CD4-positive, alpha-beta T cell treated with Interleukin-6 at 100 ng/mL for 8 hours (primary cell): ENCODE data around the gene DPH6.
"Not testable (repeated sequence)": the region's sequence is repeated elsewhere in the genome, so short reads cannot be mapped to it uniquely, and the experiment has no call there.

Experiments
- DNase-seq: peaks from one replicate; pipeline ENCODE4 v3.0.0-alpha.2; 2020; ENCODE audit warnings: mixed read lengths, low spot score

DPH6 gene, protein sequence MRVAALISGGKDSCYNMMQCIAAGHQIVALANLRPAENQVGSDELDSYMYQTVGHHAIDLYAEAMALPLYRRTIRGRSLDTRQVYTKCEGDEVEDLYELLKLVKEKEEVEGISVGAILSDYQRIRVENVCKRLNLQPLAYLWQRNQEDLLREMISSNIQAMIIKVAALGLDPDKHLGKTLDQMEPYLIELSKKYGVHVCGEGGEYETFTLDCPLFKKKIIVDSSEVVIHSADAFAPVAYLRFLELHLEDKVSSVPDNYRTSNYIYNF

DNA sequence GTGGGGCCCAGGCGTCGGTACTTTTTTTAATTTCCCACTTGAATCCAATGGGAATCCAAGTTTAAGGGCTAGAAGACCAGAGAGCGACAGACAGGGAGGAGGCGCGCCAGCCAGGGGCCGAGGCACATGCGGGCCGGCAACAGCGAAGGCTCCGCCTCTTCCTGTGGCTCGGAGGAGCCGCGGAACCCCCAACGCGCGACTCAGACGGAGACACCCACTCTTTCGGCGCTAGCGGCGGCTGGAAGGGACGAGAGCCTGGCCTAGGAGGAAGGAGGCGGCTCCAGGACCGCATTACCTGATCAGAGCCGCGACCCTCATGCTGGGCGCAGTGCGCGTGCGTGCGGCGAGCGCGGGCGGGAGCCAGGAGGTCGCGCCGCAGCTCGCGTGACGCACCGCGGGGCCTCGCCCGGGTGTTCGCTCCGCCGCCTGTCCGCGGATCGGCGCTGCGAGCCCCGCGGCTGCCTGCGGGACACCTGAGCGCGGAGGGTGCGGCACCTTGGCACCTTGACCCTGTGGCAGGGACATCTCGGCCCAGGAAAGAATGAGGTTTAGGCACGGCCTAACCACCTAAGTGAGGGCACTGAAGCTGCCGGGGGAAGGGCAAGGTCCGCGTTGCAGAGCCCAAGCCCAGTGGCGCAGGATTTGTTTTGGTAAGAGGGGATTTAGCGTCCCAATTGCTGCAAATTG lies at the start of gene DPH6:
TSS of gene DPH6 (minus strand) at position 342 of the 687 bp plus-strand sequence. CDS start at position 318, 24 bp downstream.
- DNase-seq: peak; percentile 73

DNA sequence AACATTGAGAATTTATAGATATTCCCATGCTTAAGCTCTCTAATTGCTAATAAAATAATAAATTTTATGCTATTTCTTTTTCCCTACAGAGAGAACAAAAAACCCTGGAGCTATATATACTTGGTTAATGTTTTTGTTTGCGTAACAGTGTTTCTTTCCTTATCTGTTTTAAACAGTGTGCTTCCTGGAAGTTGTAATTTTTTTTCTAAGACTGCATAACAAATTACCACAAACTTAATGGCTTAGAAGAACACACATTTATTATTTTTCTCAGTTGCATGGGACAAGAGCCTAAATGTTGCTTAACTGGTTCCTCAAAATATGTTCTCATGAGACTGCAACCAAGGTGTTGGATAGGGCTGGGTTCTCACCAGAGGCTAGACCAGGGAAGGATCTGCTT lies 49.7 kb upstream of the DPH6 start:
- no peak for DNase-seq

DNA sequence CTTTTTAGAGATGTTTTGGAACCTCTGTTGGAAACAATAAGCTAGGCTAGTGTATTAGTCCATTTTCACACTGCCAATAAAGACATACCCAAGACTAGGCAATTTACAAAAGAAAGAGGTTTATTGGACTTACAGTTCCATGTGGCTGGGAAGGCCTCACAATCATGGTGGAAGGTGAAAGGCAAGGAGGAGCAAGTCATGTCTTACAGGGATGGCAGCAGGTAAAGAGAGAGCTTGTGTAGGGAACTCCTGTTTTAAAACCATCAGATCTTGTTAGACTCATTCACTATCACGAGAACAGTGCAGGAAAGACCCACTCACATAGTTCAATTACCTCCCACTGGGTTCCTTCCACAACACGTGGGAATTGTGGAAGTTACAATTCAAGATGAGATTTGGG lies 46.0 kb upstream of the DPH6 start:
- not testable (repeated sequence) for DNase-seq

DNA sequence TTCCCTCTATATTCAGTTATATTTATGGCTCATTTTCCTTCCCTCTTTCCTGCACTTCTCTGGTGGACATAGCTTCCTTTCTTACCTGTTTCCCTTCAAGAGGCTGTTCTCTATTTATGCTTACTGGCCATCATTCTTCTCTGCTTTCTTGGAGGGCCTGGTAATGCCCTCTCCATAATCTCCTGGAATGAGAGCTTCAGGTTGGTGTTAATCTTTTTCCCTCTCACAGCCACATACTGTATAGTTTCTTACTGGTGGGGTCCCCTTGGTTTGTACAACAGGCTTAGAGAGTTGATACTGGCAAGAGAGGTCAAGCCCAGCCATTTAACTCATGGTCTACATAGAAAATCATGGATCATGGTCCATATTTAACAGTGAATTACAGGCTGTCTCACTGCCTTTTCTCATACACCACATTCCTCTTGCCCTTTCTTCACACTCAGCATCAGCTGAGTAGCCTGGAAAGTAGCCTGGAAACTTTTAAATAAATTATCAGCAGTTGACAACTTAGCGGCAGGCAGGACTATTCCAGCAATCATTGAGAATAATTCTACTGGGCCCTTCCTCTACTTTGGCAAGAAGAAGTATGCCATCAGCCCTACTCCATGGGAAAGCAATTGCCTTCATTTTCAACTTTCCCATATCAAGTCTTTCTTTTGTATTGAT lies 38.0 kb upstream of the DPH6 start:
- no peak for DNase-seq

GRCh38 chr15:35580606-35581005 lies 34.6 kb upstream of the DPH6 start:
- no peak for DNase-seq

GRCh38 chr15:35567392-35567791 lies 21.4 kb upstream of the DPH6 start:
- no peak for DNase-seq

- no peak for DNase-seq
These were observed 21.0 kb upstream of the DPH6 start for GRCh38 chr15:35566991-35567390.

DNA sequence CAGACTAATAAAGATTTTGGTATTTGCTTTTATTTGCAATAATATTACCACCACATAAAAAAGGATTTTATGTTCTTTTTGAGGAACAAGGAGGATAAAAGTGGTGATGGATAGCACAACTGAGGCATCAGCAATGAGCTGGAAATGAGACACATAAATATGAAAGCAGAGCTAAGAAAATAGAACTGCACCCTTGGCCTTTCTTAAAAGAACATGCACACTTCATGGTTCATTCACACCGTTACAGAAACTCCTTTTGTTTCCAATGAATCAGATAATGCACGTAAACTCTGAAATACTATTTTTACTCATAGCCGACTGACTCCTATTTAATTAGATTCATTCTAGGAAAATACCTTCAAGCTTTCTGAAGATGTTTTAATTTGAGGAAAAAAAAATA lies 19.9 kb upstream of the DPH6 start:
- no peak for DNase-seq

DNA sequence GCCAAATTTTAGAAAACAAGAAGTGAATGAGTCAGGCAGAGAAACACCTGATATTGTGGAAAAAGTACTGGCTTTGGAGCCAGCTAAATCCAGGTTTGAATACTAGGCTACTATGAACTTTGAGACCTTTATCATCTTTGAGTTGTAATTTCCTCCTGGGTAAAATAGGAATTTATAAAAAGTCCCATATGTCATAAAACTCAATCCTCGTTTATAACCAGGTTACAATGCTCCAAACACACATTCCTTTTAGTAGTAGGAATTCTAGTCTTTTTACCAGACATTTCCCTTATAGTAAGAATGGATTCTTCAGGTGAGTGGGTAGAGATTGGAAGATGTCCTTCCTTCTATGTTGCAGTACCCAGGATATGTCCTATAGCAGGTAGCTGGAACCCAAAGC lies 16.7 kb upstream of the DPH6 start:
- DNase-seq: no peak

DNA sequence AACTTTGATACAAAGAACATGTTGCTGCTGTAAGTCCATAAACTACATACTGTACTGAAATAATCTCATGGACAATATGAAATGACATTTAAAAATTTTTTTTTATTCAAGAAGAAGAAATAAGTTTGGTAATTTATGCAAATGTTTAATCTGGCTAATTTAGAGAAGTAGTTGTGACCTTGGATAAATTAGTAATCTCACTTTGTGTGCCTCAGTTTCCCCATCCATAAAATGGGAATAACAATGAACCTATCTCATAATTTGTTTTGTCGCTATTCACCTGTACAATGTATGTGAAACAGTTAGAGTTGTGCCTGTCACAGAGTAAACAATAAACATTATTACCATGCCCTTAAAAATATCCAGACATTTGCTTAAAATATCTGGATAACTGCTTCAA lies 15.3 kb upstream of the DPH6 start:
- no peak for DNase-seq

DNA sequence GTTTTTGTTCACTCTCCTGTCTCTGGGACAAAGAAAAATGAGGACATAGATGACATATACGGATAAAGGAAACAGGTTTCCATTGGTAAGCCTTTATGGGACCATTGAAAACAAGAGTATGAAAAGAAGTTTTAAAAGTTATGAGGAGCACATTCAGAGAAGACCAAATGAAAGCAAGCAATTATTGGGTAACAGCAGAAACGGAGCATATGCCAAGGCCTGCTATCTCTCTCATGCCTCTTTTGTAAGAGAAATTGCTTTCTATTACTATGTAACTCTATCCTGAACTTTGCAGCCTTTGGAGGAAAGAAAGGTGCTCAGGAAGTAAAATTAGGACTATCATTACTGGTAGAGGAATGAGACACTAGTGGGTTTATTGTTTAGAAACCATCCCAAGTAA lies 14.9 kb upstream of the DPH6 start:
- no peak for DNase-seq

- DNase-seq: no peak
These were observed 14.3 kb upstream of the DPH6 start for GRCh38 chr15:35560258-35560657.

GRCh38 chr15:35559683-35560082 lies 13.7 kb upstream of the DPH6 start:
- no peak for DNase-seq

DNA sequence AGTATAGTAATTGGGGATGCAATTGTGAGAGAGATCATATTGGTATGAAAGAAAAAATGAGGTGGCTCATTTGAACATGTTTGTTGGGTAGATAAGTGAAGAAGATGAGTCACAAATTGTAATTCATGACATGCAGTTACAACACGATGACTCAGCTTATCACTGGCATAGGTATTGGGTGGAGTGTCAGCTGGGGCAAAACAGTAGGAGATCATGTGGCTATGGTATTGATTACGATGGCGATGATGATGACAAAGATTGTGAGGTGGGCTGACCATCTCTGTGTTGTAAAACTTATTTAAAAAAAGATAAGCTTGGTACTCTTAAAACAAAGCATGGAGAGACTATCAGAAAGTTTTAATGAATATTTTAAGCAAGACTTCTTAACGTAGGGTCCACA lies 11.6 kb upstream of the DPH6 start:
- no peak for DNase-seq

GRCh38 chr15:35557012-35557411 lies 11.0 kb upstream of the DPH6 start:
- DNase-seq: no peak

DNA sequence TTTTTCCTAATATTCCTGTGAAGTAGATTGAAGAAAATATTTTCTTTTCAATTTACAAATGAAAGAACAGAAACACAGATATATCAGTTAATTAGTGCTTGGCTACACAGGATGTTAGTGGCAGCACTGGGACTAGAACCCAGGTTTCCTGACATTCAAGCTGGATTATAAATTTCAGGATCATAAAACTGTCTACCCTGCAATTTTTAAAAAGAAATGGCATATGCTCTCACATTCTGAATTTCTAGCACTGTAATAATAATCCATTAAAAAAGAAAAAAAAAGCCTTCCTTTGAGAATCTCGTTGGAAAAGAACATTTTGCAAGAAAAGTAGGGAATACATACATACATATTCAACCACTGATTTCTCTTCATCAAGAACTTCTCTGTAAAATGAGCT lies 9.3 kb upstream of the DPH6 start:
- no peak for DNase-seq

- no peak for DNase-seq
These were observed 5.0 kb upstream of the DPH6 start for GRCh38 chr15:35550957-35551356.

GRCh38 chr15:35549567-35549966 lies 3.6 kb upstream of the DPH6 start:
- no peak for DNase-seq

GRCh38 chr15:35548435-35548834 lies 2.5 kb upstream of the DPH6 start:
- DNase-seq: no peak

DNA sequence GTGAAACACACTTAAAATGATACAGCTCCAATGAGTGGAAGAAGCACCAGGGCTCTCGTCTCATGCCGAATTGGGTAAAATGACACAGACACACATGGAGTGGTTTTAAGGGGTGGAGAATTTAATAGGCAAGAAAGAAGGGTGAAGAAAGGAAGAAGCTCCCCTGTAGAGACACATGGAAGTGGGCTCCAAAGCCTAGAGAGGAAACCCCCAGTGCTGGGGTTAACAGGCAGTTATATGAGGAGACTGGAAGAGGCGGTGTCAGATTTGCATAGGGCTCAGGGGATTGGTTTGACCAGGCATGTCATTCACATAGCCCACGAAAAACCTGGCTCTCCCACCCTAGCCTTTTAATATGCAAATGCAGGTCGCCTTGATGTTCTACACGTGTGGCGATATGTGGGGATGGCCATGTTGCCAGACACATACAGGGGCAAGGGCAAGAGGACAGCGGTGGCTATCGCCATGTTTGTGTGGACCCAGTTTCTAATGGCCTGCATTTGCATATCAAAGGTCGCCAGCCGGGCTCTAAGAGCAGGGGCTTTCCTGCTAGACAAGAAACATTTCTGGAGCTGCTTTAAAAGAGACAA lies 1.9 kb upstream of the DPH6 start:
- DNase-seq: no peak

GRCh38 chr15:35546511-35547381 lies 781 bp upstream of the DPH6 start:
- DNase-seq: peak; percentile 1

- DNase-seq: peak; percentile 8
These were observed 595 bp downstream of the DPH6 start for GRCh38 chr15:35545316-35545823.
